ENCODE measurements around the gene EPHA4. TPM values are rescaled to one million over a fixed set of nuclear protein-coding genes. Genes with fewer than 3 reads are reported as not detected.

EPHA4 gene
- total and polyA plus RNA-seq, 2 donors (not counting 1 experiment from before 2014, with no cell fraction given), result 9.6 to 21.0 TPM

DNA sequence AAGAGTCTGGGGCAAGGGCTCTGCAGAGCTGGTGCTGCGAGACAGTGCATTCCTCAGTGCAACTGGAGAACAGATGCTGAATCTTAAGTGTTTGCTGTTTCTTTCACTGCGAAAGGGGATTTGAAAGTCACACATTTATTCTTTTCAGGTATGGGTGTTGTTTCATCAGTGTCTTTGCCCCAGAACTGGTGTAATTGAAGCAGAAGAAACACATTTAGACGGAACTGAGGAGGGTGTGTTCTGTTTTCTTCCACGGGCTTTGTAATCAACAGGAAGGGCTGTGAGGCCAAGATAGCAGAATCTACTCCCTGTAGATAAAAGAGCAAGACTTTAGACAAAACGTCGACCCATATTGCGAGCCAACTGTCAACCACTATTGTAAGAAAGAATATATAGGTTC lies 151.9 kb downstream of the EPHA4 start:
- no peak overlapping the region for H2AFZ ChIP-seq (ENCODE audit: low read length)
- no peaks in the 10 kb centered on the region for H3K9me3 ChIP-seq (ENCODE audit: control insufficient read depth, insufficient read depth, low read depth, low read length)
- no peak overlapping the region for H3K27ac ChIP-seq (ENCODE audit: insufficient read depth, low read length)
- no peaks in the 10 kb centered on the region for H3K36me3 ChIP-seq (ENCODE audit: control insufficient read depth, insufficient read depth, low read length)
- no peaks in the 10 kb centered on the region for H3K79me2 ChIP-seq (ENCODE audit: control insufficient read depth, insufficient read depth, low read length)
- no peak for DNase-seq (ENCODE audit: low read depth in 2 of 2)
- TF ChIP-seq, protein P1, sequence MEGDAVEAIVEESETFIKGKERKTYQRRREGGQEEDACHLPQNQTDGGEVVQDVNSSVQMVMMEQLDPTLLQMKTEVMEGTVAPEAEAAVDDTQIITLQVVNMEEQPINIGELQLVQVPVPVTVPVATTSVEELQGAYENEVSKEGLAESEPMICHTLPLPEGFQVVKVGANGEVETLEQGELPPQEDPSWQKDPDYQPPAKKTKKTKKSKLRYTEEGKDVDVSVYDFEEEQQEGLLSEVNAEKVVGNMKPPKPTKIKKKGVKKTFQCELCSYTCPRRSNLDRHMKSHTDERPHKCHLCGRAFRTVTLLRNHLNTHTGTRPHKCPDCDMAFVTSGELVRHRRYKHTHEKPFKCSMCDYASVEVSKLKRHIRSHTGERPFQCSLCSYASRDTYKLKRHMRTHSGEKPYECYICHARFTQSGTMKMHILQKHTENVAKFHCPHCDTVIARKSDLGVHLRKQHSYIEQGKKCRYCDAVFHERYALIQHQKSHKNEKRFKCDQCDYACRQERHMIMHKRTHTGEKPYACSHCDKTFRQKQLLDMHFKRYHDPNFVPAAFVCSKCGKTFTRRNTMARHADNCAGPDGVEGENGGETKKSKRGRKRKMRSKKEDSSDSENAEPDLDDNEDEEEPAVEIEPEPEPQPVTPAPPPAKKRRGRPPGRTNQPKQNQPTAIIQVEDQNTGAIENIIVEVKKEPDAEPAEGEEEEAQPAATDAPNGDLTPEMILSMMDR (conservative IDR thresholded peaks at IDR 0.05 in 1 of 2, IDR thresholded peaks at IDR 0.05 in 1 of 2; ENCODE audit: low read depth in 1 of 2, low read length in 2 of 2), result no peak
- TF ChIP-seq EZH2 (IDR thresholded peaks at IDR 0.05; ENCODE audit: low read length, missing control alignments), result no peak
- H4K20me1 ChIP-seq (ENCODE audit: control insufficient read depth, extremely low read depth, insufficient read depth, low read length), result no peaks in the 10 kb centered on the region
- no peak overlapping the region for H3K4me2 ChIP-seq (ENCODE audit: extremely low read depth, insufficient read depth, low read length)
- H3K4me1 ChIP-seq (ENCODE audit: control insufficient read depth, extremely low read depth, insufficient read depth, low read length), result no peaks in the 10 kb centered on the region
- H3K9ac ChIP-seq (ENCODE audit: insufficient read depth, low read length), result no peak overlapping the region
- H3K4me3 ChIP-seq (replicated peaks in 1 of 4; ENCODE audit: control extremely low read depth in 1 of 4, insufficient read depth in 1 of 4, low read depth in 3 of 4, low read length in 4 of 4), result no peak overlapping the region
- H3K27me3 ChIP-seq (ENCODE audit: control insufficient read depth, insufficient read depth, low read length), result no peaks in the 10 kb centered on the region

DNA sequence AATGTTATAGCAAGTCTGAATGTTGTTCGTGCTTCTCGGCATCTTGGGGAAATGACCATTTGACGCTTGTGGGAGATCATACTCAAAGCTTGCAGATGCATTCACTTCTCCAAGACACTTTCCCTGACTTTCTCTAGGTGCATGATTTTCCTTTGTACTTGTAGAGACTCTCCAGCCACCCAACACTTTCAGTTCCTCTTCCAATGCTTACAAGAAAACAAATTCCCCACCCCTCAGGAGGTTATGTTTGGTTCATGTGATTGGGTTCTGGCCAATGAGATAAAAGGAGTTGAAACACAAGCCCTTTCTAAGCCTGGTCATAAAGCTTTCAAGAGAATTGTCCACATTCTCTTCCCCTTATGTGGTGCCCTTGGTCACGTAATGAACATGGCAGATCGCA lies 156.3 kb downstream of the EPHA4 start:
- no peaks in the 10 kb centered on the region for H3K36me3 ChIP-seq (ENCODE audit: control insufficient read depth, insufficient read depth, low read length)
- H3K79me2 ChIP-seq (ENCODE audit: control insufficient read depth, insufficient read depth, low read length), result no peaks in the 10 kb centered on the region
- H3K4me1 ChIP-seq (ENCODE audit: control insufficient read depth, extremely low read depth, insufficient read depth, low read length), result no peaks in the 10 kb centered on the region
- H3K9ac ChIP-seq (ENCODE audit: insufficient read depth, low read length), result no peak overlapping the region
- H4K20me1 ChIP-seq (ENCODE audit: control insufficient read depth, extremely low read depth, insufficient read depth, low read length), result no peaks in the 10 kb centered on the region
- H3K27me3 ChIP-seq (ENCODE audit: control insufficient read depth, insufficient read depth, low read length), result no peaks in the 10 kb centered on the region
- TF ChIP-seq, protein P1 (conservative IDR thresholded peaks at IDR 0.05 in 1 of 2, IDR thresholded peaks at IDR 0.05 in 1 of 2; ENCODE audit: low read depth in 1 of 2, low read length in 2 of 2), result no peak
- TF ChIP-seq EZH2 (IDR thresholded peaks at IDR 0.05; ENCODE audit: low read length, missing control alignments), result no peak
- no peak overlapping the region for H3K4me3 ChIP-seq (replicated peaks in 1 of 4; ENCODE audit: control extremely low read depth in 1 of 4, insufficient read depth in 1 of 4, low read depth in 3 of 4, low read length in 4 of 4)
- no peak overlapping the region for H2AFZ ChIP-seq (ENCODE audit: low read length)
- H3K9me3 ChIP-seq (ENCODE audit: control insufficient read depth, insufficient read depth, low read depth, low read length), result no peaks in the 10 kb centered on the region
- no peak overlapping the region for H3K4me2 ChIP-seq (ENCODE audit: extremely low read depth, insufficient read depth, low read length)
- no peak overlapping the region for H3K27ac ChIP-seq (ENCODE audit: insufficient read depth, low read length)
- DNase-seq (ENCODE audit: low read depth in 2 of 2), result no peak

DNA sequence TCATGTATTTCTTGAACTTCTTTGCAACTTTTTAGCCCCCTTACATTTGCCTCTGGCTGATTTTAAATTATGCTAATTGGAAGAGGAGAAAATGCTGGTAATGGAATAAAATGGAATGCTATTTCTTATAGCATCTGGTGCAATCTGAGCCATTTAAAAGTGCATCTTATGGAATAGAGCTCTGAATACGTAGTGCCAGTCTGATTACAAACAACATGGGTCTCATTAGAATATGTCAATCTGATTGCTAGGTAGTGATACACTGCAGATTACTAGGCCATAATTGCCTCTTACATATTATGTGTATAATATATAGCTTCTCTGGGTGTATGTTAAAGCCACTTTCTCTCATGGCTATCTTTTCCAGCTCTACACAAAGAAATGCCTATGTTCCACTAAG lies 159.1 kb downstream of the EPHA4 start:
- no peaks in the 10 kb centered on the region for H3K36me3 ChIP-seq (ENCODE audit: control insufficient read depth, insufficient read depth, low read length)
- no peak overlapping the region for H3K9ac ChIP-seq (ENCODE audit: insufficient read depth, low read length)
- DNase-seq (ENCODE audit: low read depth in 2 of 2), result no peak

More for the DNA sequence above, 159.1 kb downstream of the EPHA4 start:
- no peaks in the 10 kb centered on the region for H3K79me2 ChIP-seq (ENCODE audit: control insufficient read depth, insufficient read depth, low read length)
- H3K4me3 ChIP-seq (replicated peaks in 1 of 4; ENCODE audit: control extremely low read depth in 1 of 4, insufficient read depth in 1 of 4, low read depth in 3 of 4, low read length in 4 of 4), result no peak overlapping the region
- H4K20me1 ChIP-seq (ENCODE audit: control insufficient read depth, extremely low read depth, insufficient read depth, low read length), result no peaks in the 10 kb centered on the region
- H3K27ac ChIP-seq (ENCODE audit: insufficient read depth, low read length), result no peak overlapping the region
- H3K9me3 ChIP-seq (ENCODE audit: control insufficient read depth, insufficient read depth, low read depth, low read length), result no peaks in the 10 kb centered on the region
- no peaks in the 10 kb centered on the region for H3K27me3 ChIP-seq (ENCODE audit: control insufficient read depth, insufficient read depth, low read length)
- H3K4me2 ChIP-seq (ENCODE audit: extremely low read depth, insufficient read depth, low read length), result no peak overlapping the region
- H3K4me1 ChIP-seq (ENCODE audit: control insufficient read depth, extremely low read depth, insufficient read depth, low read length), result no peaks in the 10 kb centered on the region
- H2AFZ ChIP-seq (ENCODE audit: low read length), result no peak overlapping the region
- no peak for TF ChIP-seq EZH2 (IDR thresholded peaks at IDR 0.05; ENCODE audit: low read length, missing control alignments)
- TF ChIP-seq, protein P1 (conservative IDR thresholded peaks at IDR 0.05 in 1 of 2, IDR thresholded peaks at IDR 0.05 in 1 of 2; ENCODE audit: low read depth in 1 of 2, low read length in 2 of 2), result no peak

All from fibroblast of lung (primary cell).